ENCODE data around the gene CHD6.

Gene CHD6

DNA sequence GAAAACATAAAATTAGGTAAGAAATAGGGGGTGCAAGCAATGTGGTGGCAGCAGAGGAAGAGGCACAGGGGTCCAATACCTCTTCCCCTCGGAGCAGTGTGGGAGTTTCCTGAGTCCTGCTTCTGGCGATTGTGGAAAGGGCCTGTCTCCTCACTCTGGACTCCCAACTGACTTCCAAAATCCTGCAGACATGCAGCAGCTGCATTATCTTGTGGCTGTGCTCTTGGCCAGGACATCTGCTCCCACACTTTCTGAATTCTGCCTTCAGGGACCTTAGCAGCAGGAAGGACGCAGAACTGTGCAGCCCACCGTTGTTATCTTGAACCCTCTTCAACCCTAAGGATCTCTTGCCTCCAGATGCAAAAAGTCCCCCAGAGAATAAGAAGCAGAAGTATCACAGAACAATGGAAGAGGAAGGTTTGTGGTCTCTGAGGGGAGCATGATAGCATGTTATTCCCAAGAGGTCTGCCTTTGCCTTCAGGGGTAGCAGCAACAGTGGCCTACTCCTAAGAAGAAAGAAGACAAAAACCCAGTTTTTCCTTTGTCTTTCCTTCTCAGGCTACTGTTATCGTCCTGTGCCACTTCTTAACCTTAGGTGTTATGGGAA, 149.1 kb downstream of the CHD6 start:
- H3K4me3 ChIP-seq (replicated peaks; ENCODE audit: insufficient read depth, low read length), result no peak overlapping the region
- TF ChIP-seq, protein P1, sequence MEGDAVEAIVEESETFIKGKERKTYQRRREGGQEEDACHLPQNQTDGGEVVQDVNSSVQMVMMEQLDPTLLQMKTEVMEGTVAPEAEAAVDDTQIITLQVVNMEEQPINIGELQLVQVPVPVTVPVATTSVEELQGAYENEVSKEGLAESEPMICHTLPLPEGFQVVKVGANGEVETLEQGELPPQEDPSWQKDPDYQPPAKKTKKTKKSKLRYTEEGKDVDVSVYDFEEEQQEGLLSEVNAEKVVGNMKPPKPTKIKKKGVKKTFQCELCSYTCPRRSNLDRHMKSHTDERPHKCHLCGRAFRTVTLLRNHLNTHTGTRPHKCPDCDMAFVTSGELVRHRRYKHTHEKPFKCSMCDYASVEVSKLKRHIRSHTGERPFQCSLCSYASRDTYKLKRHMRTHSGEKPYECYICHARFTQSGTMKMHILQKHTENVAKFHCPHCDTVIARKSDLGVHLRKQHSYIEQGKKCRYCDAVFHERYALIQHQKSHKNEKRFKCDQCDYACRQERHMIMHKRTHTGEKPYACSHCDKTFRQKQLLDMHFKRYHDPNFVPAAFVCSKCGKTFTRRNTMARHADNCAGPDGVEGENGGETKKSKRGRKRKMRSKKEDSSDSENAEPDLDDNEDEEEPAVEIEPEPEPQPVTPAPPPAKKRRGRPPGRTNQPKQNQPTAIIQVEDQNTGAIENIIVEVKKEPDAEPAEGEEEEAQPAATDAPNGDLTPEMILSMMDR (IDR thresholded peaks at IDR 0.05; ENCODE audit: insufficient read depth, low read length), result no peak
- TF ChIP-seq GABPA (IDR thresholded peaks at IDR 0.05; ENCODE audit: low read depth) (no peak), POLR2AphosphoS5 (IDR thresholded peaks at IDR 0.05; ENCODE audit: low read depth) (no peak), SPI1 (IDR thresholded peaks at IDR 0.05; ENCODE audit: borderline replicate concordance, low read depth) (no peak)
- TF ChIP-seq, protein P2, sequence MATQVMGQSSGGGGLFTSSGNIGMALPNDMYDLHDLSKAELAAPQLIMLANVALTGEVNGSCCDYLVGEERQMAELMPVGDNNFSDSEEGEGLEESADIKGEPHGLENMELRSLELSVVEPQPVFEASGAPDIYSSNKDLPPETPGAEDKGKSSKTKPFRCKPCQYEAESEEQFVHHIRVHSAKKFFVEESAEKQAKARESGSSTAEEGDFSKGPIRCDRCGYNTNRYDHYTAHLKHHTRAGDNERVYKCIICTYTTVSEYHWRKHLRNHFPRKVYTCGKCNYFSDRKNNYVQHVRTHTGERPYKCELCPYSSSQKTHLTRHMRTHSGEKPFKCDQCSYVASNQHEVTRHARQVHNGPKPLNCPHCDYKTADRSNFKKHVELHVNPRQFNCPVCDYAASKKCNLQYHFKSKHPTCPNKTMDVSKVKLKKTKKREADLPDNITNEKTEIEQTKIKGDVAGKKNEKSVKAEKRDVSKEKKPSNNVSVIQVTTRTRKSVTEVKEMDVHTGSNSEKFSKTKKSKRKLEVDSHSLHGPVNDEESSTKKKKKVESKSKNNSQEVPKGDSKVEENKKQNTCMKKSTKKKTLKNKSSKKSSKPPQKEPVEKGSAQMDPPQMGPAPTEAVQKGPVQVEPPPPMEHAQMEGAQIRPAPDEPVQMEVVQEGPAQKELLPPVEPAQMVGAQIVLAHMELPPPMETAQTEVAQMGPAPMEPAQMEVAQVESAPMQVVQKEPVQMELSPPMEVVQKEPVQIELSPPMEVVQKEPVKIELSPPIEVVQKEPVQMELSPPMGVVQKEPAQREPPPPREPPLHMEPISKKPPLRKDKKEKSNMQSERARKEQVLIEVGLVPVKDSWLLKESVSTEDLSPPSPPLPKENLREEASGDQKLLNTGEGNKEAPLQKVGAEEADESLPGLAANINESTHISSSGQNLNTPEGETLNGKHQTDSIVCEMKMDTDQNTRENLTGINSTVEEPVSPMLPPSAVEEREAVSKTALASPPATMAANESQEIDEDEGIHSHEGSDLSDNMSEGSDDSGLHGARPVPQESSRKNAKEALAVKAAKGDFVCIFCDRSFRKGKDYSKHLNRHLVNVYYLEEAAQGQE (IDR thresholded peaks at IDR 0.05; ENCODE audit: insufficient replicate concordance, low read depth), result no peak
- no peaks in the 10 kb centered on the region for H3K27me3 ChIP-seq (ENCODE audit: insufficient read depth, poor library complexity, severe bottlenecking)
- DNase-seq (ENCODE audit: low read depth in 1 of 2, low spot score in 1 of 2), result no peak
- H3K27ac ChIP-seq (replicated peaks), result no peak overlapping the region

DNA sequence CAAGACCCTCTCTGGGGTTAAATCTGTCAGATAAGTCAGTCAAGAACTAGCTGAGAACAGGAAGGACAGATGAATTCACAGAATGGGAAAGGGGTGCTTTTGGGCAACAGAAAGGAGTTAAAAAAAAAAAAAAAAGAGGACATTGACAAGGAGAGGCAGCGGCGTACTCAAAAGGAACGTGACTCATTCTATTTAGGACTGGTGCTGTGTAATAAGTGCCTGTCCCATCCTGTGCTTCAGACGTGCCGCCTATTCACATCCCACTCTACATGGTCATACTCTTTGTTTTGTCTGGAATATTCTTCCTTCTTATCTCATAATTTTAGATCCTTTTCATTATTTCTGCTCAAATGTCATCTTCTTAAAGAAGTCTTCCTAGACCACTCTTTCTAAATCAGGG, 150.5 kb downstream of the CHD6 start:
- Histone ChIP-seq H3K27ac (replicated peaks) (no peak overlapping the region), H3K4me3 (replicated peaks; ENCODE audit: insufficient read depth, low read length) (no peak overlapping the region), H3K27me3 (ENCODE audit: insufficient read depth, poor library complexity, severe bottlenecking) (no peaks in the 10 kb centered on the region)
- TF ChIP-seq GABPA (IDR thresholded peaks at IDR 0.05; ENCODE audit: low read depth) (no peak), POLR2AphosphoS5 (IDR thresholded peaks at IDR 0.05; ENCODE audit: low read depth) (no peak), SPI1 (IDR thresholded peaks at IDR 0.05; ENCODE audit: borderline replicate concordance, low read depth) (no peak)
- TF ChIP-seq, protein P1 (IDR thresholded peaks at IDR 0.05; ENCODE audit: insufficient read depth, low read length), result no peak
- TF ChIP-seq, protein P2 (IDR thresholded peaks at IDR 0.05; ENCODE audit: insufficient replicate concordance, low read depth), result no peak
- no peak for DNase-seq (ENCODE audit: low read depth in 1 of 2, low spot score in 1 of 2)

DNA sequence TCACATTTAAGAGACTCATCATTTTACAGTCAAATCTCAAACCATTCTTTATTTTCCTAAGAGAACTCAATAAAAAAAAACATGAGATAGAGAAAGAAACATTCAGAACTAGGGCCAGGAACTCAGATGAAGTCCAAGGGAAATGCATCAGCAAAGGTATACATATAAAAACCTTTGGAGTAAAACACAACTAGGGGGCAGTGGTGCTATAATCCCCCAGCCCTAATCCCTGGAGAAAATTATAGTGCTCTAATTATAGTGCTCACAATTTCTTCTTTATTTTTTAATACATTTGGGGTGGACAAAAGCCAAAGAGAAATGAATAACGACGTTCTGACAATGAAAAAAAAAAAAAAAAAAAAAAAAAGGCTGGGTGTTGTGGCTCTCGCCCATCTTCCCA, 151.0 kb downstream of the CHD6 start:
- TF ChIP-seq, protein P2 (IDR thresholded peaks at IDR 0.05; ENCODE audit: insufficient replicate concordance, low read depth), result no peak
- no peak for TF ChIP-seq POLR2AphosphoS5 (IDR thresholded peaks at IDR 0.05; ENCODE audit: low read depth)
- TF ChIP-seq, protein P1 (IDR thresholded peaks at IDR 0.05; ENCODE audit: insufficient read depth, low read length), result no peak
- TF ChIP-seq SPI1 (IDR thresholded peaks at IDR 0.05; ENCODE audit: borderline replicate concordance, low read depth), result no peak
- TF ChIP-seq GABPA (IDR thresholded peaks at IDR 0.05; ENCODE audit: low read depth), result no peak
- H3K27ac ChIP-seq (replicated peaks), result no peak overlapping the region
- no peak for DNase-seq (ENCODE audit: low read depth in 1 of 2, low spot score in 1 of 2)
- H3K4me3 ChIP-seq (replicated peaks; ENCODE audit: insufficient read depth, low read length), result no peak overlapping the region
- H3K27me3 ChIP-seq (ENCODE audit: insufficient read depth, poor library complexity, severe bottlenecking), result no peaks in the 10 kb centered on the region
